Thoracic aorta (tissue), 2 donors: Measurements from ENCODE around the gene NPAS3. TPM values are rescaled to one million over a fixed set of nuclear protein-coding genes. Genes with fewer than 3 reads are reported as not detected.
A peak's percentile ranks its signal among the peaks of the same experiment; 100 is the strongest.

Source experiments
- ATAC-seq: fragments of 150-250 bp; one replicate; pipeline ENCODE4 v1.8.0; 2017; ENCODE audit warnings: low read depth; ENCODE audit not compliant: insufficient number of reproducible peaks, low FRiP score
- DNase-seq: peaks from one replicate; pipeline ENCODE4 v3.0.0-alpha.2; 2020; ENCODE audit warnings: low spot score
- H3K27ac ChIP-seq, 2 donors: fragments of 200-600 bp; sonication (generic); 1 replicate in 1 of 2; 2 replicates in 1 of 2; pipeline ENCODE4 v1.5.1; 2016; ENCODE audit warnings: mild to moderate bottlenecking in 2 of 2, moderate library complexity in 2 of 2
- H3K27me3 ChIP-seq: fragments of 200-600 bp; sonication (generic); replicated peaks from 2 replicates; pipeline ENCODE4 v1.6.0; 2016; ENCODE audit warnings: mild to moderate bottlenecking; ENCODE audit not compliant: insufficient read depth
- H3K36me3 ChIP-seq: fragments of 200-600 bp; sonication (generic); one replicate; pipeline ENCODE4 v1.5.1; 2016
- H3K4me1 ChIP-seq, 2 donors: fragments of 200-600 bp; sonication (generic); 1 replicate in 1 of 2; 2 replicates in 1 of 2; pipeline versions ENCODE4 v1.5.1 to v1.6.0; 2016; ENCODE audit warnings: low read depth in 2 of 2, mild to moderate bottlenecking in 1 of 2; ENCODE audit not compliant: control insufficient read depth in 1 of 2
- H3K4me3 ChIP-seq: fragments of 200-600 bp; sonication (generic); 2 replicates; pipeline ENCODE4 v1.5.1; 2016; ENCODE audit warnings: mild to moderate bottlenecking
- H3K9me3 ChIP-seq: fragments of 200-600 bp; sonication (generic); 2 replicates; pipeline ENCODE4 v1.5.1; 2016
- total RNA-seq, 2 donors: library from RNA; depleted of rRNA; stranded (reverse); fragments of >200 nt; gene quantifications; one replicate each; pipeline versions ENCODE4 v1.1.0 to v1.2.3, GENCODE V29; 2016
- TF ChIP-seq, protein P1 (sequence below): fragments of 200-600 bp; sonication (generic); IDR thresholded peaks from one replicate; pipeline ENCODE4 v1.5.1; 2019; ENCODE audit warnings: antibody characterized with exemption

NPAS3 gene
- total RNA-seq, 2 donors from 2014 or later = 1.1 TPM; not detected in 1

DNA sequence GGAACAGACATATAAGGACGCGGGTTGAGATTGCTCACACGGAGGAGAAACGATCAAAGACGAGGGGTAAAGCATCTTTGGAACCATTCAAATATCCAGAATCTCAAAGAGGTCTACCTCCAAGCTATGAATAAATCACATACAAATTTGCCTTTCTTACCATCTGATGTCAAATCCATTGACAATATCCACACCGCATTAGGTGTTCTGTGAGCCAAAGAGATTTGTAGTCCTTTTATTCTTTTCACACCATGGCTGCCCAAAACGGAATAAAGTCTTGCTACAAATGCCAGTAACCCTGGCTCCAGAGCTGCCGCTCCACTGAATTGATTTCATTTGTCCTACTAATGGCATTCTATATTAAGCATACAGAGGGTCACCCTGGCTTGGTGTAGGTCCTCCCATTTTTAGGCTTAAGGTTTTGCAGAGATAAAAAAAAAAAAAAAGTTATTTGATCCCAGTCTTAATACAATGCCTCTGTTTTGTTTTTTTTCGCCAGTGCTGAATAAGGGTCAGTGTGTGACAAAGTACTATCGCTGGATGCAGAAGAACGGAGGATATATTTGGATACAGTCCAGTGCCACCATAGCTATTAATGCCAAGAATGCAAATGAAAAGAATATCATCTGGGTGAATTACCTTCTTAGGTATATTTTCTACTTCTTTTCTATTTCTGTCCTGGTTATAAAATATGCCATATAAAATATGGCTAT lies 854.9 kb downstream of the NPAS3 start:
- Histone ChIP-seq H3K27ac (no peak overlapping the region), H3K9me3 (no peaks in the 10 kb centered on the region), H3K4me1 (peaks cover 3 to 29% of the 10 kb centered on the region in 2 donors), H3K4me3 (peak overlapping the region; percentile 66), H3K36me3 (no peaks in the 10 kb centered on the region), H3K27me3 (no peaks in the 10 kb centered on the region)
- DNase-seq = no peak
- ATAC-seq = no peak
- TF ChIP-seq, protein P1, sequence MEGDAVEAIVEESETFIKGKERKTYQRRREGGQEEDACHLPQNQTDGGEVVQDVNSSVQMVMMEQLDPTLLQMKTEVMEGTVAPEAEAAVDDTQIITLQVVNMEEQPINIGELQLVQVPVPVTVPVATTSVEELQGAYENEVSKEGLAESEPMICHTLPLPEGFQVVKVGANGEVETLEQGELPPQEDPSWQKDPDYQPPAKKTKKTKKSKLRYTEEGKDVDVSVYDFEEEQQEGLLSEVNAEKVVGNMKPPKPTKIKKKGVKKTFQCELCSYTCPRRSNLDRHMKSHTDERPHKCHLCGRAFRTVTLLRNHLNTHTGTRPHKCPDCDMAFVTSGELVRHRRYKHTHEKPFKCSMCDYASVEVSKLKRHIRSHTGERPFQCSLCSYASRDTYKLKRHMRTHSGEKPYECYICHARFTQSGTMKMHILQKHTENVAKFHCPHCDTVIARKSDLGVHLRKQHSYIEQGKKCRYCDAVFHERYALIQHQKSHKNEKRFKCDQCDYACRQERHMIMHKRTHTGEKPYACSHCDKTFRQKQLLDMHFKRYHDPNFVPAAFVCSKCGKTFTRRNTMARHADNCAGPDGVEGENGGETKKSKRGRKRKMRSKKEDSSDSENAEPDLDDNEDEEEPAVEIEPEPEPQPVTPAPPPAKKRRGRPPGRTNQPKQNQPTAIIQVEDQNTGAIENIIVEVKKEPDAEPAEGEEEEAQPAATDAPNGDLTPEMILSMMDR = no peak

DNA sequence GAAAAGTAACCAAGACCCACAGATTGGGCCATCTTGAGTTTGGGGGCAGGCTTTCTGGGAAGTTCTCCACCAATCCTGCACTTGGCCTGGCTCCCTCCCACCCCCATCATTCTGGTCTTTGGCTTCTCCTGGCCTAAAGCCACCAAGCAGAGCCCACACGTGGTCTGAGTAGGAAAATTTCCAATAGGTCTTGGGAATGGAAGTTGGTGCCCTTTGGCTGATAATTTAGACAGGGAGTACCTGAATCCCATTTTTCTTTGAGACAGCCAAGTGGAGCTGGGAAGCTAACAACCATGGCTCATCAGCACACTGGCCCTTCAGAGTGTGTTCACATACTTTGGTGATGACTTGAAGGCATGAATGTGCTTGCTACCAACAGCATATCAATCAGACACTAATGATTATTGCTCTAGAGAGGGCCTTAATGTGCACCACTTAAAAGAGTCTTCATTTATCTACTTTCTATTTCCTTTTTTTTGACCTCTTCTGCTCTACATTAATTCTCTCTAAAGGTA lies 856.2 kb downstream of the NPAS3 start:
- H3K36me3 ChIP-seq = no peaks in the 10 kb centered on the region
- H3K4me3 ChIP-seq = no peak overlapping the region

GRCh38 chr14:33796356-33796755 lies 857.7 kb downstream of the NPAS3 start:
- Histone ChIP-seq H3K4me3 (no peak overlapping the region), H3K4me1 (peaks cover 3 to 35% of the 10 kb centered on the region in 2 donors), H3K36me3 (no peaks in the 10 kb centered on the region), H3K27ac (no peak overlapping the region), H3K9me3 (no peaks in the 10 kb centered on the region), H3K27me3 (no peaks in the 10 kb centered on the region)
- DNase-seq (no peak), ATAC-seq (no peak)
- TF ChIP-seq, protein P1 = no peak

More for the DNA sequence above, 856.2 kb downstream of the NPAS3 start:
- Histone ChIP-seq H3K9me3 (no peaks in the 10 kb centered on the region), H3K4me1 (peaks cover 3 to 34% of the 10 kb centered on the region in 2 donors), H3K27ac (no peak overlapping the region), H3K27me3 (no peaks in the 10 kb centered on the region)
- no peak for ATAC-seq
- no peak for DNase-seq
- TF ChIP-seq, protein P1 = no peak

DNA sequence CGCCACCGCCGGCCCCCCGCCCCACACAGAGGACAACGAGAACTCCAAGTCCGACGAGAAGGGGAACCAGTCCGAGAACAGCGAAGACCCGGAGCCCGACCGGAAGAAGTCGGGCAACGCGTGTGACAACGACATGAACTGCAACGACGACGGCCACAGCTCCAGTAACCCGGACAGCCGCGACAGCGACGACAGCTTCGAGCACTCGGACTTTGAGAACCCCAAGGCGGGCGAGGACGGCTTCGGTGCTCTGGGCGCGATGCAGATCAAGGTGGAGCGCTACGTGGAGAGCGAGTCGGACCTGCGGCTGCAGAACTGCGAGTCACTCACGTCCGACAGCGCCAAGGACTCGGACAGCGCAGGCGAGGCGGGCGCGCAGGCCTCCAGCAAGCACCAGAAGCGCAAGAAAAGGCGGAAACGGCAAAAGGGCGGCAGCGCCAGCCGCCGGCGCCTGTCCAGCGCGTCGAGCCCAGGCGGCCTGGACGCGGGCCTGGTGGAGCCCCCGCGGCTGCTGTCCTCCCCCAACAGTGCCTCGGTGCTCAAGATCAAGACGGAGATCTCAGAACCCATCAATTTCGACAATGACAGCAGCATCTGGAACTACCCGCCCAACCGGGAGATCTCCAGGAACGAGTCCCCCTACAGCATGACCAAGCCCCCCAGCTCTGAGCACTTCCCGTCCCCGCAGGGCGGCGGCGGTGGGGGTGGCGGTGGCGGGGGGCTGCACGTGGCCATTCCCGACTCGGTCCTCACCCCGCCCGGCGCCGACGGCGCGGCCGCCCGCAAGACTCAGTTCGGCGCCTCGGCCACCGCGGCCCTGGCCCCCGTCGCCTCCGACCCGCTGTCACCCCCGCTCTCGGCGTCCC lies 861.3 kb downstream of the NPAS3 start:
- DNase-seq (no peak), ATAC-seq (no peak)
- TF ChIP-seq, protein P1 = no peak
- no peaks in the 10 kb centered on the region for H3K27me3 ChIP-seq
- H3K36me3 ChIP-seq = no peaks in the 10 kb centered on the region
- peaks cover 0 to 6% of the 10 kb centered on the region in 2 donors for H3K4me1 ChIP-seq
- H3K4me3 ChIP-seq = peak overlapping the region; percentile 57
- H3K27ac ChIP-seq = no peak overlapping the region
- H3K9me3 ChIP-seq = no peaks in the 10 kb centered on the region

GRCh38 chr14:33800735-33801163 lies 862.1 kb downstream of the NPAS3 start:
- no peak for DNase-seq
- Histone ChIP-seq H3K27me3 (no peaks in the 10 kb centered on the region), H3K4me1 (peaks cover 0 to 6% of the 10 kb centered on the region in 2 donors), H3K27ac (no peak overlapping the region), H3K36me3 (no peaks in the 10 kb centered on the region), H3K9me3 (no peaks in the 10 kb centered on the region), H3K4me3 (no peak overlapping the region)
- TF ChIP-seq, protein P1 = no peak
- no peak for ATAC-seq
